ENCODE results near the gene TSPAN5.

DNA sequence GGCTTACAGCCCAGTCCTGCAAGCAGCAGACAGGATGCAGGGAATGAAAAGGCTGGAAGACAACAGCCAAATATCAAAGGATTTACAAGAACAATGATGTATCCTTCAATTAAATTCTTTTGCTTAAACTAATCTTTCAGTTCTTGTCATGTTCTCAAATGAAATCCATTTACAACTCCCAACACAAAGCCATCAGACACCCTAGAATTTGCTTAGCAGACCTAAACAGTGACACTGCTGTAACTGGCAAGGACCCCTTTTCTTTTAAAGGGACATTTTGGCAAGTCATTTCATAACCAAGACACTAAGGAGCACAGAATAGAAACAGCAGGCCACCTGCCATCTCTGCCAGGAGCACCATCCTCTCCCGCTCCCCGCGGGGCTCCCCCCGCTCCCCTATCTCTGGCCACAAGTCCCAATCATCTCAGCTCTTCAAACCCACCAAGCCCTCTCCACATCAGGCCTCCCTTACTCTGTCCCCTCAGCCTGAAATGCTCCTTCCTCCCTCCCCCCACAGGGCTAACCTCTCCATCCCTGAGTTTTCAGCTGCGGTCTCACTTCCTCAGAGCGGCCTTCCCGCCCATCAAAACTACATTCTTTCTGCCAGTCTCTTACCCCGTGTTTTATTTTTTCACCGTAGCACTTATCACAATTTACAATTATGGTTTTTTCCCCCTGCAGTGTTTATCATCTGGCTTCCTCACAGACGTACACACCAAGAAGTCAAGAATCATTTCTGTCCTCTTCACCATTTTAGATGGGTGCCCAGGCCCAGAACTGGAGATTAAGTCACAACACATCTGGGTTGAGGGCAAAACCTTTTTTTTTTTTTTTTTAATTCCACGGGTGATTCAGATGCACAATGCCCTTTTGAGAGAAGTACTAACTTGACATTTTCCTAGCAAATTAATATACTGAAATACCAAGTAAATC is 45.8 kb downstream of the TSPAN5 start:
- TF ChIP-seq, protein P1, sequence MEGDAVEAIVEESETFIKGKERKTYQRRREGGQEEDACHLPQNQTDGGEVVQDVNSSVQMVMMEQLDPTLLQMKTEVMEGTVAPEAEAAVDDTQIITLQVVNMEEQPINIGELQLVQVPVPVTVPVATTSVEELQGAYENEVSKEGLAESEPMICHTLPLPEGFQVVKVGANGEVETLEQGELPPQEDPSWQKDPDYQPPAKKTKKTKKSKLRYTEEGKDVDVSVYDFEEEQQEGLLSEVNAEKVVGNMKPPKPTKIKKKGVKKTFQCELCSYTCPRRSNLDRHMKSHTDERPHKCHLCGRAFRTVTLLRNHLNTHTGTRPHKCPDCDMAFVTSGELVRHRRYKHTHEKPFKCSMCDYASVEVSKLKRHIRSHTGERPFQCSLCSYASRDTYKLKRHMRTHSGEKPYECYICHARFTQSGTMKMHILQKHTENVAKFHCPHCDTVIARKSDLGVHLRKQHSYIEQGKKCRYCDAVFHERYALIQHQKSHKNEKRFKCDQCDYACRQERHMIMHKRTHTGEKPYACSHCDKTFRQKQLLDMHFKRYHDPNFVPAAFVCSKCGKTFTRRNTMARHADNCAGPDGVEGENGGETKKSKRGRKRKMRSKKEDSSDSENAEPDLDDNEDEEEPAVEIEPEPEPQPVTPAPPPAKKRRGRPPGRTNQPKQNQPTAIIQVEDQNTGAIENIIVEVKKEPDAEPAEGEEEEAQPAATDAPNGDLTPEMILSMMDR (IDR thresholded peaks at IDR 0.05; ENCODE audit: poor library complexity) = no peak
- TF ChIP-seq EZH2 (IDR thresholded peaks at IDR 0.05; ENCODE audit: borderline replicate concordance) (no peak), EZH2phosphoT487 (IDR thresholded peaks at IDR 0.05; ENCODE audit: low read depth, severe bottlenecking, unreplicated experiment) (no peak)

All from hepatocyte (in vitro differentiated cells).